HCT116 (cell line): ENCODE measurements around the gene BLOC1S5. TPM values are rescaled to one million over a fixed set of nuclear protein-coding genes. Genes with fewer than 3 reads are reported as not detected.

Experiments
- ATAC-seq: fragments of 200-7000 bp; cut with Tn5 transposase; 2 replicates; pipeline ENCODE4 v1.9.1; 2020; ENCODE audit warnings: mild to moderate bottlenecking, moderate library complexity
- BruUV-seq: library from RNA; stranded (reverse); fragments of 400-500 nt; replicated peaks from 2 replicates; lab custom pipeline; 2021; lab: Mats Ljungman, UMichigan
- CTCF ChIA-PET: fragments of 300-600 bp; sonication (Branson Sonifier 250); formaldehyde crosslinking; loops from one replicate; lab custom pipeline; 2021; ENCODE audit warnings: antibody characterized with exemption; lab: Charles Lee
- POLR2A ChIA-PET: fragments of 300-600, 350-600 bp; sonication (Branson Sonifier 250); formaldehyde crosslinking; loops from one replicate; lab custom pipeline; 2021; ENCODE audit warnings: antibody characterized with exemption; lab: Charles Lee
- RAD21 ChIA-PET, 2 experiments: fragments of 300-600 bp; sonication (Branson Sonifier 250); formaldehyde crosslinking; loops; one replicate each; lab custom pipeline; 2023; ENCODE audit warnings: low total read pairs in 2 of 2; ENCODE audit not compliant: uncharacterized antibody in 2 of 2, unreplicated experiment in 2 of 2, low non-redundant PET in 1 of 2; lab: Charles Lee
- DNase-seq: peaks from one replicate; pipeline ENCODE4 v3.0.0-alpha.2; 2010; ENCODE audit warnings: low read depth, low spot score
- H2AFZ ChIP-seq: fragments of 200-600 bp; shearing (Covaris generic), sonication (generic); 2 replicates; pipeline ENCODE4 v1.6.1; 2017; ENCODE audit warnings: low read depth, mixed run types, mixed read lengths, antibody characterized with exemption, low read length; ENCODE audit not compliant: poor library complexity, severe bottlenecking
- H3K27ac ChIP-seq: 2 replicates; pipeline ENCODE4 v1.5.1; 2012; ENCODE audit warnings: low read depth, low read length
- H3K27me3 ChIP-seq: fragments of 200-600 bp; sonication (generic); 2 replicates; pipeline ENCODE4 v1.6.1; 2016; ENCODE audit warnings: mixed run types, low read length, mixed read lengths; ENCODE audit not compliant: insufficient read depth
- H3K36me3 ChIP-seq, 2 experiments: fragments of 200-500 bp in 1 of 2; fragments of 200-600 bp in 1 of 2; sonication (Bioruptor generic) in 1 of 2; sonication (generic) in 1 of 2; 2 replicates each; pipeline versions ENCODE4 v1.5.1 to v1.6.1; 2014 to 2016; ENCODE audit warnings: low read length in 2 of 2, inconsistent platforms in 1 of 2, mixed read lengths in 1 of 2, mixed run types in 1 of 2; ENCODE audit not compliant: insufficient read depth in 2 of 2, control insufficient read depth in 1 of 2
- H3K4me1 ChIP-seq, 2 experiments: fragments of 200-600 bp in 1 of 2; sonication (generic) in 1 of 2; 2 replicates each; pipeline versions ENCODE4 v1.5.1 to v1.6.1; 2012 to 2017; ENCODE audit warnings: low read length in 2 of 2, inconsistent platforms in 1 of 2, mild to moderate bottlenecking in 1 of 2, mixed read lengths in 1 of 2, mixed run types in 1 of 2, moderate library complexity in 1 of 2; ENCODE audit not compliant: insufficient read depth in 2 of 2, control insufficient read depth in 1 of 2
- H3K4me2 ChIP-seq: fragments of 200-600 bp; sonication (generic); 2 replicates; pipeline ENCODE4 v1.6.1; 2017; ENCODE audit warnings: mixed run types, low read length, mixed read lengths
- H3K4me3 ChIP-seq, 2 experiments: fragments of 200-600 bp in 1 of 2; sonication (generic) in 1 of 2; replicated peaks in 1 of 2; 2 replicates each; pipeline ENCODE4 v1.5.1; 2011 to 2016; ENCODE audit warnings: low read length in 2 of 2, control low read depth in 1 of 2, low read depth in 1 of 2, mild to moderate bottlenecking in 1 of 2, mixed read lengths in 1 of 2, mixed run types in 1 of 2
- H3K79me2 ChIP-seq: fragments of 200-600 bp; sonication (generic); 2 replicates; pipeline ENCODE4 v1.6.1; 2017; ENCODE audit warnings: mild to moderate bottlenecking, mixed run types, low read length, moderate library complexity, mixed read lengths; ENCODE audit not compliant: insufficient read depth
- H3K9ac ChIP-seq: fragments of 200-600 bp; sonication (generic); 2 replicates; pipeline ENCODE4 v1.6.1; 2016; ENCODE audit warnings: low read length, mixed read lengths
- H3K9me2 ChIP-seq: fragments of 200-600 bp; sonication (generic), shearing (Covaris generic); 2 replicates; pipeline ENCODE4 v1.6.1; 2017; ENCODE audit warnings: mixed run types, mild to moderate bottlenecking, moderate library complexity; ENCODE audit not compliant: insufficient read depth
- H3K9me3 ChIP-seq, 2 experiments: fragments of 200-500 bp in 1 of 2; fragments of 200-600 bp in 1 of 2; sonication (Bioruptor generic) in 1 of 2; sonication (generic) in 1 of 2; 2 replicates each; pipeline ENCODE4 v1.6.1; 2014 to 2017; ENCODE audit warnings: low read length in 2 of 2, mixed read lengths in 2 of 2, inconsistent platforms in 1 of 2, low read depth in 1 of 2, mild to moderate bottlenecking in 1 of 2, mixed run types in 1 of 2, moderate library complexity in 1 of 2; ENCODE audit not compliant: control insufficient read depth in 1 of 2, insufficient read depth in 1 of 2
- H4K20me1 ChIP-seq: fragments of 200-600 bp; sonication (generic), shearing (Covaris generic); 2 replicates; pipeline ENCODE4 v1.6.1; 2017; ENCODE audit warnings: mixed run types, mild to moderate bottlenecking, moderate library complexity; ENCODE audit not compliant: insufficient read depth
- CBX3 ChIP-seq: IDR thresholded peaks from 2 replicates; pipeline ENCODE4 v1.6.1; 2012; ENCODE audit warnings: low read depth
- EGR1 ChIP-seq: IDR thresholded peaks from 2 replicates; pipeline ENCODE4 v1.6.1; 2012; ENCODE audit warnings: low read depth
- EZH2 ChIP-seq: fragments of 200-600 bp; sonication (generic); IDR thresholded peaks from 2 replicates; pipeline ENCODE4 v1.6.1; 2017; ENCODE audit warnings: antibody characterized with exemption, mixed run types
- FOSL1 ChIP-seq: IDR thresholded peaks from 2 replicates; pipeline ENCODE4 v1.6.1; 2012; ENCODE audit warnings: low read depth
- SP1 ChIP-seq: IDR thresholded peaks from 2 replicates; pipeline ENCODE4 v1.6.1; 2012; ENCODE audit warnings: low read depth
- YY1 ChIP-seq: IDR thresholded peaks from 2 replicates; pipeline ENCODE4 v1.6.1; 2011; ENCODE audit warnings: low read length, low read depth, moderate library complexity, mild to moderate bottlenecking; ENCODE audit not compliant: insufficient replicate concordance; ENCODE audit errors: extremely low read depth
- intact Hi-C: fragments of 100-400 bp; cut with micrococcal nuclease; formaldehyde crosslinking; loops from 2 replicates; pipeline ENCODE4 v1.10.0; 2022
- total RNA-seq: library from RNA; stranded (reverse); gene quantifications from one replicate; pipeline ENCODE4 v1.2.1, GENCODE V29; 2021; ENCODE audit not compliant: unreplicated experiment
- TF ChIP-seq, protein P1 (sequence below), 3 experiments: fragments of 200-600 bp in 1 of 3; sonication (generic) in 1 of 3; IDR thresholded peaks in 2 of 3; conservative IDR thresholded peaks in 1 of 3; 2 replicates each; pipeline ENCODE4 v1.5.1; 2012 to 2017; ENCODE audit warnings: low read depth in 2 of 3, low read length in 2 of 3, antibody characterized with exemption in 1 of 3, borderline replicate concordance in 1 of 3, control low read depth in 1 of 3, mild to moderate bottlenecking in 1 of 3, mixed read lengths in 1 of 3, mixed run types in 1 of 3, moderate library complexity in 1 of 3; ENCODE audit not compliant: insufficient read depth in 1 of 3
- TF ChIP-seq, protein P2 (sequence below): IDR thresholded peaks from 2 replicates; pipeline ENCODE4 v1.6.1; 2012

BLOC1S5 gene
- total RNA-seq, 1 experiment from 2014 or later: 12.0 TPM

DNA sequence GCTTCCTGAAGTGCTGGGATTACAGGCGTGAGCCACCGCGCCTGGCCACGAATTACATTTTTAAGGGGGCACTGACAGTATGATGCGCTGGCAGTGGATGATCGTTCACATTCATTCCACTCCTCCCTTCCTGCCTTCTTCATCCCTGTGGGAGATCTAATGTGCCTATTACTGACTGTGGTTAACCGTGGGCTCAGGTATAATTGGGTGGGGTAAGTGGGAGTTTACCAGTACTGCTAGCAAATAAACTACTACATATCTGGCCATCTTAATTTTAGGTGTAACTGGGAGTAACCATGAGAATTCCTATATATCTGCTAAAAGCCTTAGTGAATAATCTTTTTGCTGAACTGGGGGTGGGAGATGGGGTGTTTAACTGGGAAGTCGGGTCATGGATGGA, 6.5 kb upstream of the BLOC1S5 start:
- no peaks in the 10 kb centered on the region for H4K20me1 ChIP-seq
- TF ChIP-seq YY1 (no peak), SP1 (no peak), EGR1 (no peak), EZH2 (no peak), FOSL1 (no peak), CBX3 (no peak)
- TF ChIP-seq, protein P1, sequence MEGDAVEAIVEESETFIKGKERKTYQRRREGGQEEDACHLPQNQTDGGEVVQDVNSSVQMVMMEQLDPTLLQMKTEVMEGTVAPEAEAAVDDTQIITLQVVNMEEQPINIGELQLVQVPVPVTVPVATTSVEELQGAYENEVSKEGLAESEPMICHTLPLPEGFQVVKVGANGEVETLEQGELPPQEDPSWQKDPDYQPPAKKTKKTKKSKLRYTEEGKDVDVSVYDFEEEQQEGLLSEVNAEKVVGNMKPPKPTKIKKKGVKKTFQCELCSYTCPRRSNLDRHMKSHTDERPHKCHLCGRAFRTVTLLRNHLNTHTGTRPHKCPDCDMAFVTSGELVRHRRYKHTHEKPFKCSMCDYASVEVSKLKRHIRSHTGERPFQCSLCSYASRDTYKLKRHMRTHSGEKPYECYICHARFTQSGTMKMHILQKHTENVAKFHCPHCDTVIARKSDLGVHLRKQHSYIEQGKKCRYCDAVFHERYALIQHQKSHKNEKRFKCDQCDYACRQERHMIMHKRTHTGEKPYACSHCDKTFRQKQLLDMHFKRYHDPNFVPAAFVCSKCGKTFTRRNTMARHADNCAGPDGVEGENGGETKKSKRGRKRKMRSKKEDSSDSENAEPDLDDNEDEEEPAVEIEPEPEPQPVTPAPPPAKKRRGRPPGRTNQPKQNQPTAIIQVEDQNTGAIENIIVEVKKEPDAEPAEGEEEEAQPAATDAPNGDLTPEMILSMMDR (IDR thresholded peaks at IDR 0.05 in 2 of 3, conservative IDR thresholded peaks at IDR 0.05 in 1 of 3; ENCODE audit: borderline replicate concordance in 1 of 3, insufficient read depth in 1 of 3, low read depth in 2 of 3, low read length in 2 of 3): no peak
- TF ChIP-seq, protein P2, sequence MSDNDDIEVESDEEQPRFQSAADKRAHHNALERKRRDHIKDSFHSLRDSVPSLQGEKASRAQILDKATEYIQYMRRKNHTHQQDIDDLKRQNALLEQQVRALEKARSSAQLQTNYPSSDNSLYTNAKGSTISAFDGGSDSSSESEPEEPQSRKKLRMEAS: no peak
- no peak overlapping the region for H3K27ac ChIP-seq
- H3K4me3 ChIP-seq: no peak overlapping the region
- H3K9ac ChIP-seq: no peak overlapping the region
- ATAC-seq (no peak), DNase-seq (no peak)
- no peaks in the 10 kb centered on the region for H3K79me2 ChIP-seq
- ChIA-PET RAD21 (no interaction called here), POLR2A (no interaction called here), CTCF (no interaction called here)
- no peaks in the 10 kb centered on the region for H3K9me2 ChIP-seq
- BruUV-seq: no TSS peak
- peaks cover 0 to 1% of the 10 kb centered on the region in 2 experiments; a peak in 2 of 4 replicates for H3K4me1 ChIP-seq
- no peak overlapping the region for H3K4me2 ChIP-seq
- no peaks in the 10 kb centered on the region for H3K27me3 ChIP-seq
- H3K36me3 ChIP-seq: no peaks in the 10 kb centered on the region
- no peak overlapping the region for H2AFZ ChIP-seq
- no peaks in the 10 kb centered on the region for H3K9me3 ChIP-seq
- intact Hi-C loops: no loop called here
